Body of pancreas (tissue), 4 donors: ENCODE measurements around the gene C1QTNF4.

Source experiments
- POLR2A ChIP-seq, 3 donors: fragments of 450-650 bp; IDR thresholded peaks; one replicate each; pipeline ENCODE4 v1.6.1; 2016; ENCODE audit warnings: antibody characterized with exemption in 3 of 3, mild to moderate bottlenecking in 2 of 3
- TF ChIP-seq, protein P1 (sequence below), 7 experiments: fragments of 450-650 bp in 4 of 7; fragments of 200-600 bp in 3 of 7; sonication (generic) in 3 of 7; IDR thresholded peaks; one replicate each; pipeline ENCODE4 v1.5.1; 2016 to 2019; ENCODE audit warnings: antibody characterized with exemption in 7 of 7

- TF ChIP-seq, protein P1, sequence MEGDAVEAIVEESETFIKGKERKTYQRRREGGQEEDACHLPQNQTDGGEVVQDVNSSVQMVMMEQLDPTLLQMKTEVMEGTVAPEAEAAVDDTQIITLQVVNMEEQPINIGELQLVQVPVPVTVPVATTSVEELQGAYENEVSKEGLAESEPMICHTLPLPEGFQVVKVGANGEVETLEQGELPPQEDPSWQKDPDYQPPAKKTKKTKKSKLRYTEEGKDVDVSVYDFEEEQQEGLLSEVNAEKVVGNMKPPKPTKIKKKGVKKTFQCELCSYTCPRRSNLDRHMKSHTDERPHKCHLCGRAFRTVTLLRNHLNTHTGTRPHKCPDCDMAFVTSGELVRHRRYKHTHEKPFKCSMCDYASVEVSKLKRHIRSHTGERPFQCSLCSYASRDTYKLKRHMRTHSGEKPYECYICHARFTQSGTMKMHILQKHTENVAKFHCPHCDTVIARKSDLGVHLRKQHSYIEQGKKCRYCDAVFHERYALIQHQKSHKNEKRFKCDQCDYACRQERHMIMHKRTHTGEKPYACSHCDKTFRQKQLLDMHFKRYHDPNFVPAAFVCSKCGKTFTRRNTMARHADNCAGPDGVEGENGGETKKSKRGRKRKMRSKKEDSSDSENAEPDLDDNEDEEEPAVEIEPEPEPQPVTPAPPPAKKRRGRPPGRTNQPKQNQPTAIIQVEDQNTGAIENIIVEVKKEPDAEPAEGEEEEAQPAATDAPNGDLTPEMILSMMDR (IDR thresholded peaks at IDR 0.05): no peak
- no peak for TF ChIP-seq POLR2A (IDR thresholded peaks at IDR 0.05)
Observed at GRCh38 chr11:47570651-47571356, 23.4 kb downstream of the C1QTNF4 start.
